SK-N-MC (cell line): ENCODE results near the gene FANCI.

ENCODE experiments used
- DNase-seq: peaks from one replicate; pipeline ENCODE4 v3.0.0-alpha.2; 2011; ENCODE audit warnings: low read depth, low spot score
- H3K27ac ChIP-seq: fragments of 200-600 bp; sonication (generic); 2 replicates; pipeline ENCODE4 v1.5.1; 2016; ENCODE audit warnings: mixed run types
- H3K36me3 ChIP-seq: fragments of 200-600 bp; sonication (generic); 2 replicates; pipeline ENCODE4 v1.6.1; 2017; ENCODE audit warnings: antibody characterized with exemption, low read length, mixed read lengths; ENCODE audit not compliant: insufficient read depth
- H3K4me3 ChIP-seq: fragments of 200-600 bp; sonication (generic); 2 replicates; pipeline ENCODE4 v1.5.1; 2016
- H3K9ac ChIP-seq: fragments of 200-600 bp; sonication (generic); 2 replicates; pipeline ENCODE4 v1.8.0; 2017; ENCODE audit warnings: mixed run types, mixed read lengths; ENCODE audit not compliant: insufficient read length
- H3K9me3 ChIP-seq: fragments of 200-600 bp; sonication (generic); 2 replicates; pipeline ENCODE4 v1.6.1; 2017; ENCODE audit warnings: low read depth, mild to moderate bottlenecking, antibody characterized with exemption, low read length, moderate library complexity, mixed read lengths
- EZH2 ChIP-seq: fragments of 200-600 bp; sonication (generic); IDR thresholded peaks from one replicate; pipeline ENCODE4 v1.6.1; 2017; ENCODE audit warnings: antibody characterized with exemption
- FOXP2 ChIP-seq: optimal IDR thresholded peaks from 2 replicates; pipeline ENCODE3; 2011; ENCODE audit warnings: mild to moderate bottlenecking, moderate library complexity; ENCODE audit not compliant: insufficient read depth; ENCODE audit errors: extremely low read length, control extremely low read depth
- POLR2AphosphoS5 ChIP-seq: IDR thresholded peaks from 2 replicates; pipeline ENCODE4 v1.6.1; 2012; ENCODE audit warnings: mild to moderate bottlenecking, low read depth, low read length, borderline replicate concordance

The FANCI gene

GRCh38 chr15:89215627-89216026, 28.2 kb upstream of the FANCI start:
- H3K9me3 ChIP-seq = no peaks in the 10 kb centered on the region
- H3K9ac ChIP-seq = no peak overlapping the region
- no peak overlapping the region for H3K27ac ChIP-seq
- TF ChIP-seq POLR2AphosphoS5 (no peak), FOXP2 (no peak), EZH2 (no peak)
- DNase-seq = no peak
- H3K4me3 ChIP-seq = no peak overlapping the region
- H3K36me3 ChIP-seq = no peaks in the 10 kb centered on the region

- no peak for DNase-seq
- TF ChIP-seq POLR2AphosphoS5 (no peak), EZH2 (no peak), FOXP2 (no peak)
Observed at GRCh38 chr15:89217031-89217430, 26.7 kb upstream of the FANCI start.

GRCh38 chr15:89217686-89218376, 25.9 kb upstream of the FANCI start:
- Histone ChIP-seq H3K36me3 (no peaks in the 10 kb centered on the region), H3K27ac (no peak overlapping the region), H3K9ac (no peak overlapping the region), H3K9me3 (no peaks in the 10 kb centered on the region), H3K4me3 (no peak overlapping the region)
- no peak for TF ChIP-seq FOXP2
- no peak for DNase-seq

More at GRCh38 chr15:89217031-89217430, 26.7 kb upstream of the FANCI start:
- no peak overlapping the region for H3K27ac ChIP-seq
- H3K36me3 ChIP-seq = no peaks in the 10 kb centered on the region
- no peak overlapping the region for H3K9ac ChIP-seq
- H3K9me3 ChIP-seq = no peaks in the 10 kb centered on the region
- no peak overlapping the region for H3K4me3 ChIP-seq

GRCh38 chr15:89218531-89218930, 25.2 kb upstream of the FANCI start:
- no peaks in the 10 kb centered on the region for H3K36me3 ChIP-seq
- no peak for DNase-seq
- TF ChIP-seq FOXP2 = no peak
- TF ChIP-seq EZH2 = no peak
- no peak for TF ChIP-seq POLR2AphosphoS5
- no peaks in the 10 kb centered on the region for H3K9me3 ChIP-seq
- no peak overlapping the region for H3K9ac ChIP-seq
- H3K4me3 ChIP-seq = no peak overlapping the region
- H3K27ac ChIP-seq = no peak overlapping the region

GRCh38 chr15:89221543-89221942, 22.2 kb upstream of the FANCI start, which contains the start of gene RLBP1:
Gene RLBP1, minus strand, starts transcription at chr15:89221579. Its CDS starts 2,604 bp downstream, at chr15:89218975.
- Histone ChIP-seq H3K27ac (no peak within 1 kb of the TSS), H3K4me3 (no peak within 1 kb of the TSS), H3K36me3 (no peaks in the 10 kb centered on the region), H3K9ac (no peak within 1 kb of the TSS), H3K9me3 (no peaks in the 10 kb centered on the region)
- TF ChIP-seq FOXP2 (no peak), EZH2 (no peak), POLR2AphosphoS5 (no peak)
- no peak for DNase-seq

- no peak overlapping the region for H3K27ac ChIP-seq
- H3K4me3 ChIP-seq = no peak overlapping the region
- DNase-seq = no peak
- H3K9ac ChIP-seq = no peak overlapping the region
- TF ChIP-seq POLR2AphosphoS5 = no peak
- no peak for TF ChIP-seq EZH2
- TF ChIP-seq FOXP2 = no peak
- H3K9me3 ChIP-seq = no peaks in the 10 kb centered on the region
- no peaks in the 10 kb centered on the region for H3K36me3 ChIP-seq
Observed at GRCh38 chr15:89225588-89225987, 18.2 kb upstream of the FANCI start.

GRCh38 chr15:89226359-89227221, 17.2 kb upstream of the FANCI start:
- Histone ChIP-seq H3K9me3 (no peaks in the 10 kb centered on the region), H3K36me3 (no peaks in the 10 kb centered on the region), H3K9ac (no peak overlapping the region), H3K27ac (no peak overlapping the region), H3K4me3 (no peak overlapping the region)
- DNase-seq = no peak
- TF ChIP-seq POLR2AphosphoS5 (no peak), FOXP2 (no peak), EZH2 (no peak)

- no peak for DNase-seq
- H3K36me3 ChIP-seq = no peaks in the 10 kb centered on the region
- H3K27ac ChIP-seq = no peak overlapping the region
- H3K9ac ChIP-seq = no peak overlapping the region
- TF ChIP-seq FOXP2 (no peak), POLR2AphosphoS5 (no peak)
- H3K9me3 ChIP-seq = no peaks in the 10 kb centered on the region
- H3K4me3 ChIP-seq = no peak overlapping the region
Observed at GRCh38 chr15:89227425-89227824, 16.4 kb upstream of the FANCI start.
